Measurements from ENCODE around the gene PCDHGA1. TPM values are rescaled to one million over a fixed set of nuclear protein-coding genes. Genes with fewer than 3 reads are reported as not detected.

The PCDHGA1 gene
- total and polyA plus RNA-seq, 4 donors = 0.05 to 0.08 (median 0.05) TPM; not detected in 1

DNA sequence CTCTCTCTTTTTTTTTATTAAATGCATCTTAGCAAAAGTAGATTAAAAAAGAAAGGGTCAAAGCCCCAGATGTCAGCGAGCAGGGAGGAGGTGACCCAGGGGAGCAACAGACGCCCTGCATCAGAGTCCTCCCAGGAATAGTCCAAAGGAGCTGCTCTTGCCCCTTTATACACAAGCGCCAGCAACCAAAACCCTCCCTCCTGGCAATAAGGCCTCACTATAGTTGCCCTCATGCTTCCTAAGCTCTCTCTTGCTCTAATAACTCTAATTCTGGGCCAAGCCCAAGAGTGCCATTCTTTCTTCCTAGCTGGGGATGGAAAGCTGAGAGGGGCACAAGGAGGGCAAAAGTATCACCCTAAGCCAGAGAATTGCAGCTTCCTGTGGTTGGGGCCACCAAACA is 184.8 kb downstream of the PCDHGA1 start:
- Histone ChIP-seq H3K9ac (ENCODE audit: low read depth in 1 of 2, low read length in 2 of 2) (no peak overlapping the region), H3K4me1 (ENCODE audit: control insufficient read depth in 4 of 4, insufficient read depth in 4 of 4, low read length in 3 of 4) (peaks cover 4 to 20% (median 7%) of the 10 kb centered on the region in 4 donors), H3K36me3 (ENCODE audit: control insufficient read depth in 4 of 4, insufficient read depth in 3 of 4, low read depth in 1 of 4, low read length in 3 of 4) (peaks cover 17 to 46% (median 38%) of the 10 kb centered on the region in 4 donors), H3K27me3 (ENCODE audit: control insufficient read depth in 4 of 4, insufficient read depth in 4 of 4, low read length in 3 of 4) (no peaks in the 10 kb centered on the region), H3K9me3 (ENCODE audit: control insufficient read depth in 4 of 4, low read length in 3 of 4) (no peaks in the 10 kb centered on the region), H3K4me3 (ENCODE audit: low read depth in 1 of 3, low read length in 3 of 3) (no peak overlapping the region), H3K27ac (ENCODE audit: low read depth in 1 of 2, low read length in 2 of 2) (peak overlapping the region; percentile 4 to 58)
- no peak for DNase-seq (ENCODE audit: low spot score)
- no peak for TF ChIP-seq YY1 (IDR thresholded peaks at IDR 0.05)
- peak in 1 of 2 donors; percentile 7 for TF ChIP-seq HNF4A (conservative IDR thresholded peaks at IDR 0.05)
- no peak for TF ChIP-seq FOXA1 (IDR thresholded peaks at IDR 0.05)
- TF ChIP-seq, protein P1, sequence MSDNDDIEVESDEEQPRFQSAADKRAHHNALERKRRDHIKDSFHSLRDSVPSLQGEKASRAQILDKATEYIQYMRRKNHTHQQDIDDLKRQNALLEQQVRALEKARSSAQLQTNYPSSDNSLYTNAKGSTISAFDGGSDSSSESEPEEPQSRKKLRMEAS (IDR thresholded peaks at IDR 0.05) = no peak
- TF ChIP-seq FOXA2 (IDR thresholded peaks at IDR 0.05) = no peak
- peak in 1 of 2 donors; percentile 15 for TF ChIP-seq RXRA (IDR thresholded peaks at IDR 0.05)
- no peak for TF ChIP-seq SP1 (IDR thresholded peaks at IDR 0.05)
- no peak for TF ChIP-seq EGR1 (IDR thresholded peaks at IDR 0.05; ENCODE audit: low read depth in 2 of 2)
- TF ChIP-seq TAF1 (conservative IDR thresholded peaks at IDR 0.05) = no peak
- TF ChIP-seq GABPA (IDR thresholded peaks at IDR 0.05 in 1 of 2, conservative IDR thresholded peaks at IDR 0.05 in 1 of 2) = no peak
- TF ChIP-seq HNF4G (IDR thresholded peaks at IDR 0.05) = no peak
- TF ChIP-seq, protein P2, sequence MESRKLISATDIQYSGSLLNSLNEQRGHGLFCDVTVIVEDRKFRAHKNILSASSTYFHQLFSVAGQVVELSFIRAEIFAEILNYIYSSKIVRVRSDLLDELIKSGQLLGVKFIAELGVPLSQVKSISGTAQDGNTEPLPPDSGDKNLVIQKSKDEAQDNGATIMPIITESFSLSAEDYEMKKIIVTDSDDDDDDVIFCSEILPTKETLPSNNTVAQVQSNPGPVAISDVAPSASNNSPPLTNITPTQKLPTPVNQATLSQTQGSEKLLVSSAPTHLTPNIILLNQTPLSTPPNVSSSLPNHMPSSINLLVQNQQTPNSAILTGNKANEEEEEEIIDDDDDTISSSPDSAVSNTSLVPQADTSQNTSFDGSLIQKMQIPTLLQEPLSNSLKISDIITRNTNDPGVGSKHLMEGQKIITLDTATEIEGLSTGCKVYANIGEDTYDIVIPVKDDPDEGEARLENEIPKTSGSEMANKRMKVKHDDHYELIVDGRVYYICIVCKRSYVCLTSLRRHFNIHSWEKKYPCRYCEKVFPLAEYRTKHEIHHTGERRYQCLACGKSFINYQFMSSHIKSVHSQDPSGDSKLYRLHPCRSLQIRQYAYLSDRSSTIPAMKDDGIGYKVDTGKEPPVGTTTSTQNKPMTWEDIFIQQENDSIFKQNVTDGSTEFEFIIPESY (IDR thresholded peaks at IDR 0.05) = no peak
- TF ChIP-seq, protein P3, sequence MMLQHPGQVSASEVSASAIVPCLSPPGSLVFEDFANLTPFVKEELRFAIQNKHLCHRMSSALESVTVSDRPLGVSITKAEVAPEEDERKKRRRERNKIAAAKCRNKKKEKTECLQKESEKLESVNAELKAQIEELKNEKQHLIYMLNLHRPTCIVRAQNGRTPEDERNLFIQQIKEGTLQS (IDR thresholded peaks at IDR 0.05) = no peak
- TF ChIP-seq NR2F2 (IDR thresholded peaks at IDR 0.05) = no peak
- 89% methylated on average over 3 of the region's 3 CpGs for WGBS

DNA sequence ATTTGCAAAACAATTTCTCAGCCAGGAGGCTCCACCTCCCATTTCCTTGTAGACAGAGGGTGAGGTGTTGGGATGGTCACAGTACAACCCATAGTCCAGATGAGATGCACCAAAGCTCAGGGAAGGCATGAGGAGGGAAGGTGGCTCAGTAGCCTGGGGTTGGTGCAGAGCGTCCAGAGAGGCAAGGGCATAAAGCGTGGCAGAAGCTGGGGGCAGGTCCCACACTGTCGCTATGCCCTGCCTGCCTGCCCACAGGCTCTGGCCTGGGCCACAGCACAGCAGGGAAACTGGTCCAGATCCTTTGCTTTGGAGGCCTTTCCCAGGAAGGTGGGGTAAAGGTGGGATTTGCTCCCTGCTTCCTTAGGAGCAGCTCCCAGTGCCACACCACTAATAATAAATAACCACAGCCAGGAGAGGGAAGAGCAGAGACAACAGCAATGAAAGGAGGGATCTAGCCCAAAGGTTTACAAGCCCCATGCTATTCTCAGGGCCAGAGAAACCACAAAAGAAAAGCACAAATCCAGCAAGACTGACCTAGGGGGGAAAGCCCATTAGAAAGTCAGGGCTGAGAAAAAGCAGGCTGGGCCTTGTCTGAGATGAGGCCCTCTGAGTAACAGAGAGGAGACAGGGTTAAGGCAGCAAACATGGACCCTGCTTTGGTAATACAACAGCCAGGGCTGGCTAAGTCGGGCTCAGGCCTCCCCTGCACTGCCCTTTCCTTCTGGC is 185.8 kb downstream of the PCDHGA1 start:
- TF ChIP-seq SP1 (IDR thresholded peaks at IDR 0.05) = no peak
- WGBS = 90% methylated on average over 4 of the region's 4 CpGs
- Histone ChIP-seq H3K27ac (ENCODE audit: low read depth in 1 of 2, low read length in 2 of 2) (peak overlapping the region in 1 of 2 donors; percentile 31), H3K27me3 (ENCODE audit: control insufficient read depth in 4 of 4, insufficient read depth in 4 of 4, low read length in 3 of 4) (no peaks in the 10 kb centered on the region), H3K9me3 (ENCODE audit: control insufficient read depth in 4 of 4, low read length in 3 of 4) (no peaks in the 10 kb centered on the region), H3K4me3 (ENCODE audit: low read depth in 1 of 3, low read length in 3 of 3) (no peak overlapping the region), H3K4me1 (ENCODE audit: control insufficient read depth in 4 of 4, insufficient read depth in 4 of 4, low read length in 3 of 4) (peaks cover 4 to 20% (median 7%) of the 10 kb centered on the region in 4 donors), H3K36me3 (ENCODE audit: control insufficient read depth in 4 of 4, insufficient read depth in 3 of 4, low read depth in 1 of 4, low read length in 3 of 4) (peaks cover 17 to 45% (median 40%) of the 10 kb centered on the region in 4 donors), H3K9ac (ENCODE audit: low read depth in 1 of 2, low read length in 2 of 2) (no peak overlapping the region)
- no peak for DNase-seq (ENCODE audit: low spot score)

DNA sequence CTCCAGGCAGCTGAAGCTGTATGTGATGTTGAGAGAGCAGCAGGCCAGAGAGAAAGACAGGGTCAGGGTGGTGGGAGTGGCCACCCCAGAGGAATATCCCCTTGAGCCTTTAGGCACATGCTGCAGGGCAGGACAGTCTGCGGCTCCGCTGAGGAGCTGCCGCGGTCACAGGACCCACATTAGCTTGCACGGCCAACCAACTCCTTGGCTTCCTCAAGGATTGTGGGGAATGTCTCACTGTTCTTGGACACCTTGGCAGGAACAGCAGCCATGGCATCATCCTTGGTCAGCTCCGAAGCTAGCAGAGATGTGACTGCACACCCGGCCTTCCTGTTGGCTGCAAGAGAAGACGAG is 186.3 kb downstream of the PCDHGA1 start:
- H3K27ac ChIP-seq (ENCODE audit: low read depth in 1 of 2, low read length in 2 of 2) = peak overlapping the region in 1 of 2 donors; percentile 31
- no peaks in the 10 kb centered on the region for H3K27me3 ChIP-seq (ENCODE audit: control insufficient read depth in 4 of 4, insufficient read depth in 4 of 4, low read length in 3 of 4)
- H3K4me1 ChIP-seq (ENCODE audit: control insufficient read depth in 4 of 4, insufficient read depth in 4 of 4, low read length in 3 of 4) = peaks cover 4 to 20% (median 7%) of the 10 kb centered on the region in 4 donors
- no peak overlapping the region for H3K4me3 ChIP-seq (ENCODE audit: low read depth in 1 of 3, low read length in 3 of 3)
- WGBS = 83% methylated on average over 8 of the region's 8 CpGs
- DNase-seq (ENCODE audit: low spot score) = no peak
- H3K9me3 ChIP-seq (ENCODE audit: control insufficient read depth in 4 of 4, low read length in 3 of 4) = no peaks in the 10 kb centered on the region
- H3K36me3 ChIP-seq (ENCODE audit: control insufficient read depth in 4 of 4, insufficient read depth in 3 of 4, low read depth in 1 of 4, low read length in 3 of 4) = peaks cover 17 to 49% (median 40%) of the 10 kb centered on the region in 4 donors
- H3K9ac ChIP-seq (ENCODE audit: low read depth in 1 of 2, low read length in 2 of 2) = no peak overlapping the region
- no peak for TF ChIP-seq RXRA (IDR thresholded peaks at IDR 0.05)
- TF ChIP-seq EGR1 (IDR thresholded peaks at IDR 0.05; ENCODE audit: low read depth in 2 of 2) = no peak
- TF ChIP-seq NR2F2 (IDR thresholded peaks at IDR 0.05) = no peak
- TF ChIP-seq RAD21 (IDR thresholded peaks at IDR 0.05) = no peak
- TF ChIP-seq, protein P4, sequence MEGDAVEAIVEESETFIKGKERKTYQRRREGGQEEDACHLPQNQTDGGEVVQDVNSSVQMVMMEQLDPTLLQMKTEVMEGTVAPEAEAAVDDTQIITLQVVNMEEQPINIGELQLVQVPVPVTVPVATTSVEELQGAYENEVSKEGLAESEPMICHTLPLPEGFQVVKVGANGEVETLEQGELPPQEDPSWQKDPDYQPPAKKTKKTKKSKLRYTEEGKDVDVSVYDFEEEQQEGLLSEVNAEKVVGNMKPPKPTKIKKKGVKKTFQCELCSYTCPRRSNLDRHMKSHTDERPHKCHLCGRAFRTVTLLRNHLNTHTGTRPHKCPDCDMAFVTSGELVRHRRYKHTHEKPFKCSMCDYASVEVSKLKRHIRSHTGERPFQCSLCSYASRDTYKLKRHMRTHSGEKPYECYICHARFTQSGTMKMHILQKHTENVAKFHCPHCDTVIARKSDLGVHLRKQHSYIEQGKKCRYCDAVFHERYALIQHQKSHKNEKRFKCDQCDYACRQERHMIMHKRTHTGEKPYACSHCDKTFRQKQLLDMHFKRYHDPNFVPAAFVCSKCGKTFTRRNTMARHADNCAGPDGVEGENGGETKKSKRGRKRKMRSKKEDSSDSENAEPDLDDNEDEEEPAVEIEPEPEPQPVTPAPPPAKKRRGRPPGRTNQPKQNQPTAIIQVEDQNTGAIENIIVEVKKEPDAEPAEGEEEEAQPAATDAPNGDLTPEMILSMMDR (IDR thresholded peaks at IDR 0.05; ENCODE audit: low read depth, low read length, missing input control) = no peak
- no peak for TF ChIP-seq FOXA2 (IDR thresholded peaks at IDR 0.05)
- TF ChIP-seq SP1 (IDR thresholded peaks at IDR 0.05) = no peak
- TF ChIP-seq, protein P2 (IDR thresholded peaks at IDR 0.05) = no peak
- TF ChIP-seq HNF4G (IDR thresholded peaks at IDR 0.05) = no peak
- TF ChIP-seq, protein P5, sequence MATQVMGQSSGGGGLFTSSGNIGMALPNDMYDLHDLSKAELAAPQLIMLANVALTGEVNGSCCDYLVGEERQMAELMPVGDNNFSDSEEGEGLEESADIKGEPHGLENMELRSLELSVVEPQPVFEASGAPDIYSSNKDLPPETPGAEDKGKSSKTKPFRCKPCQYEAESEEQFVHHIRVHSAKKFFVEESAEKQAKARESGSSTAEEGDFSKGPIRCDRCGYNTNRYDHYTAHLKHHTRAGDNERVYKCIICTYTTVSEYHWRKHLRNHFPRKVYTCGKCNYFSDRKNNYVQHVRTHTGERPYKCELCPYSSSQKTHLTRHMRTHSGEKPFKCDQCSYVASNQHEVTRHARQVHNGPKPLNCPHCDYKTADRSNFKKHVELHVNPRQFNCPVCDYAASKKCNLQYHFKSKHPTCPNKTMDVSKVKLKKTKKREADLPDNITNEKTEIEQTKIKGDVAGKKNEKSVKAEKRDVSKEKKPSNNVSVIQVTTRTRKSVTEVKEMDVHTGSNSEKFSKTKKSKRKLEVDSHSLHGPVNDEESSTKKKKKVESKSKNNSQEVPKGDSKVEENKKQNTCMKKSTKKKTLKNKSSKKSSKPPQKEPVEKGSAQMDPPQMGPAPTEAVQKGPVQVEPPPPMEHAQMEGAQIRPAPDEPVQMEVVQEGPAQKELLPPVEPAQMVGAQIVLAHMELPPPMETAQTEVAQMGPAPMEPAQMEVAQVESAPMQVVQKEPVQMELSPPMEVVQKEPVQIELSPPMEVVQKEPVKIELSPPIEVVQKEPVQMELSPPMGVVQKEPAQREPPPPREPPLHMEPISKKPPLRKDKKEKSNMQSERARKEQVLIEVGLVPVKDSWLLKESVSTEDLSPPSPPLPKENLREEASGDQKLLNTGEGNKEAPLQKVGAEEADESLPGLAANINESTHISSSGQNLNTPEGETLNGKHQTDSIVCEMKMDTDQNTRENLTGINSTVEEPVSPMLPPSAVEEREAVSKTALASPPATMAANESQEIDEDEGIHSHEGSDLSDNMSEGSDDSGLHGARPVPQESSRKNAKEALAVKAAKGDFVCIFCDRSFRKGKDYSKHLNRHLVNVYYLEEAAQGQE (IDR thresholded peaks at IDR 0.05) = no peak

All from liver (tissue), 9 donors.